HG02870 (cell line): Measurements from ENCODE around the gene MYO16.

ENCODE experiments used
- ATAC-seq: cut with Tn5 transposase; IDR thresholded peaks from one replicate; pipeline ENCODE4 v1.9.1; 2021; ENCODE audit warnings: mild to moderate bottlenecking, moderate library complexity; ENCODE audit not compliant: unreplicated experiment

Gene MYO16

DNA sequence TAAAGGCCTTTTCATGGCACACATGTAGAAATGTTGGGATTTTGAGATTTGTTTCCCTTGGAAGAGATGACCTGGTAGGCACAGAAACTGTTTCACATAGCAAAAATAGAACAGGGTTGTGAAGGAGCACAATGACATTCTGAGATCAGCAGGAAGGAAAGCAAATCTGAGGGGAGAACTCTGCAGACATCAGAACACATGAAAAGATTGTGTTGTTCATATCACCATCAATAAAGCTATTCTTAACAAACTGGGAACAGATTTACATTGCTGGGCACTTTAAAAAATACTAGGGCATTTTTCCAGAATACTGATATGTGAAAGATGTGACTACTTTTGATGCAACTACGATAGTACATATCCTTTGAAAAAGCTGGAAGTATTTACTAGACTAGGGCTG is 481.7 kb downstream of the MYO16 start:
- no peak for ATAC-seq

DNA sequence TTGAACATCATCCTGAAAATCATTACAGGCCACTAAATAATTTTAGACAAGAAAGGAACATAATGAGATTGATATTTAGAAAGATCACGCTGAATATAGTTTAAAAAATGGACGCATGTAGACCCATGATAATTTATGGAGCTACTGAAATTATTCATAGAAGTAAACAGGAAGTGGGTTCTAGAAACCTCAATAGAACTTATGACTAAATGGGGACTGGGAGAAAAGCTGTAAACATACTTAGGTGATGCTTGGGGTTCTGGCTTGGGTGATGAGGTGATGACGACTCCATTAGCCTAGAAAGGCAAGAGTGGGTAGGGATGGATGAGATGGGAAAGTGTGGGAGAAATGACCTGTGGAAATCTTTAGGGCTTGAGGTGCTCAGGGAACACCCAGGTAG is 484.0 kb downstream of the MYO16 start:
- no peak for ATAC-seq

DNA sequence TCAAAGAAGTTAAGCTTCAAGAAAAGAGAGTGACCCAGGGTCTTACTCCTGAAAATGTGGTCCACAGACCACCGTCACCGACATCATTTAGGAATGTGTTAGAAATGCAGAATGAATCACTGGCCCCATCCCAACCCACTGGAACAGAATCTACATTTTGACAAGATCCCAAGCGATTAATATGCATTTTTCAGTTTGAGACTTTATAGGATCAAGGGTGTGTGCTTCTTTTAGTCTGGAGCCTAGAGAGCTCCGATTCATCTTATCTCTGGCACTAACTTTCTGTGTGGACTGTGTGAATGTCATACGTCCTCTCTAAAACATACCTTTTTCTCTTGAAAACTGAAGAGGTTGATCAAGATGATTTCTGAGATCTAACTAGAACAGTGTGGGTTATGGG is 484.8 kb downstream of the MYO16 start:
- no peak for ATAC-seq

DNA sequence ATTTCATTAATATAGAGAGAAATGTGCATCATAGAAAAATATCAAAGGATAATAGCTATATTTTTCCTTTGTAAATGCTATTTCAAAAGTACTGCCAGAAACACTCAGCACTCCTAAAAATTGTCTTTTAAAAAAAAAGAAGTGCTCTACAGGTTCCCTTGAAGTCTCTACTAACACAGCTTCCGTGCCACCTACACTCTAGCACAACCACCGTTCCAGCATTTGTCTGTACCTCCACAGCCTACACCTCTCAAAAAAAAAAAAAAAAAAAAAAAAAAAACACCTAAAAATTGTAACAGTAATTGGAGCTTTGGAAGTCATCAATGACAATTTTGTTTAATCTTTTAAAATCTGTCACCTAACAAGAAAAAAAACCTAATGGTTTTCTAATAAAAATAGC is 485.6 kb downstream of the MYO16 start:
- ATAC-seq, result no peak

DNA sequence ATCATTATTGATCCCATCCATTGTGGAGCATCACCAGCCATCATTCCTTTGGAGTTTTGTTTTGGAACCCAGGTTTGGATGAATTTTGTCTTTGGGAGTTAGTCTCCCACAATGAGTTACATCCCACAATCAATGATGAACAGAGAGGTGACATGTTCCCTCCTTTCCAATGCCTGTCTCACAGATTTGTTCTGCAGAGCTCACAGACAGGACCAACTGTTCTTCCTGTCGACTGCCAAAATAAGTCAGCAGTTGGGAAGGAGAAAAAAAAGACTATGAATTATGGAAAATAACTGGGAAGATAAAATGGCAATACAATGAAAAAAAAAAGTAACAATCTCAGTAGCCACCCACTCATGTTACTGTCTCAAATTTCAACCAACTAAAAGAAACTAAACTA is 489.1 kb downstream of the MYO16 start:
- no peak for ATAC-seq

DNA sequence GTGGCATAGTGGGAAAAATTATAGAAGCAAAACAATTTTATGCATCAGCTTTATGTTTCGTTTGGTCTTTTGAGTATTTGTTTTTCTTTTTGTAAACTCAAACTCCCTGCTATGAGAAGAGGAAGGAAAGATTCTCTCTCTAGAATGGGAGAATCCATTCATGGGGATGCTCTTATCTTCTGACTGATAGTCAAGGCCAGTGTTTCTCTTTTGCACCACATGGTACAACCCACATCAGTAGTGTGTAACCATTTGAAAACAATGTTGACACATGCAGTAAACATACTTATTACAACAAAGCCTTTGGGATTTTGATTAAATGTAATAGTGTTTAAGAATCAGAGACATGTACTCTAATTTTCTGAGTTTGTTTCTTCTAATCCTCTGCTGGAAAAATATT is 490.5 kb downstream of the MYO16 start:
- ATAC-seq, result no peak

DNA sequence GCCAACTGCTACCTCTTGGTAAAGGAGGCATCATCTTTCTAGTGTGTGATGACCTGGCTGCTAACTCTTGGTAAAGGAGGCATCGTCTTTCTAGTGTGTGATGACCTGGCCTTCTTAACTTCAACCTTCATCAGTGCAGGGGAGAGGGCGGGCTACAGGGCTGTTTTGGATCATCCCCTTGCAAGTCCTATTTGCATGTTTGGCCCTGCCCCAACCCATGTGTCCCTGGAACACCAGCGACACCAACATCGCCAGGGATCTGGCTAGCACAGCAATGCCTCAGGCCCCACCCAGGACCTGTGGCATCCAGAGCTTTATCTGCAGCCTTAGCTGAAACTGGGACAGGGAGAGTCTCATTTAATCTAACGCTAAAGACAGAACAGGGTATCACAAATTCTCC is 492.4 kb downstream of the MYO16 start:
- ATAC-seq, result no peak

DNA sequence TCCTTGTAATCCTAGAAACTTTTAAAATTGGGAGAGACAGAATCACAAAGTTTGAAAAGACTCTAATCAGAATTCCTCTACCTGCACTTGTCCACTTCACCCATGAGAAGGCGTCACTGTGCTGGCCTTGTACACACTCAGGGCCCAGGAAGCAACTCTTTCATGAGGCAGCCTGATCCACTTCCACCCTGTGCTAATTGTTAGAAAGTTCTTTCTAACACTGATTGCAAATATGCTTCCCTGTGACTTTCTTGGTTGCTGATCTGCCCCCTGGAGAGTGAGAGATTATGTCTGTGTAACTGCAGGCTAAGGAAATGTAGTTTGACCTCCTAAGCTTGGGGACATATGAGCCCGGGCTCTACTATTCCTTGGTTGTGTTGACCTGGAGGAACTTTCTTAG is 494.6 kb downstream of the MYO16 start:
- no peak for ATAC-seq

DNA sequence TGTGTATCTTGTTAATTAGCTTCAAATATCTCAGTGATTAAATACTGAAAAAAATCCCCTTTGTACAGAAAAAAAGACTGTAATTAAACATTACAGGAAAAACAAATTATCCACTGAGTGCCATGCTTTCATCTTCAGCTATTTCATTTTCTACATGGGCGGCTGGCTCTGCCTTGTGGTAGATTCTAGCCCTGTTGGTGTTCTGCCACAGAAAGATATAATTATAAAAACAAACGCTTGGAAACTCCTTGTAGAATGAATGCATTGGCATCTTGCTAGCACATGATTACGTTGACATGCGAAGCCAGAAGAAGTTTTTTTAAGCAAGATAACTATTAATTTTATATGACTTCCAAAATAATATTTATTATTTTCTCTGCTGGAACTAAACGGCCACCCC is 496.8 kb downstream of the MYO16 start:
- no peak for ATAC-seq

DNA sequence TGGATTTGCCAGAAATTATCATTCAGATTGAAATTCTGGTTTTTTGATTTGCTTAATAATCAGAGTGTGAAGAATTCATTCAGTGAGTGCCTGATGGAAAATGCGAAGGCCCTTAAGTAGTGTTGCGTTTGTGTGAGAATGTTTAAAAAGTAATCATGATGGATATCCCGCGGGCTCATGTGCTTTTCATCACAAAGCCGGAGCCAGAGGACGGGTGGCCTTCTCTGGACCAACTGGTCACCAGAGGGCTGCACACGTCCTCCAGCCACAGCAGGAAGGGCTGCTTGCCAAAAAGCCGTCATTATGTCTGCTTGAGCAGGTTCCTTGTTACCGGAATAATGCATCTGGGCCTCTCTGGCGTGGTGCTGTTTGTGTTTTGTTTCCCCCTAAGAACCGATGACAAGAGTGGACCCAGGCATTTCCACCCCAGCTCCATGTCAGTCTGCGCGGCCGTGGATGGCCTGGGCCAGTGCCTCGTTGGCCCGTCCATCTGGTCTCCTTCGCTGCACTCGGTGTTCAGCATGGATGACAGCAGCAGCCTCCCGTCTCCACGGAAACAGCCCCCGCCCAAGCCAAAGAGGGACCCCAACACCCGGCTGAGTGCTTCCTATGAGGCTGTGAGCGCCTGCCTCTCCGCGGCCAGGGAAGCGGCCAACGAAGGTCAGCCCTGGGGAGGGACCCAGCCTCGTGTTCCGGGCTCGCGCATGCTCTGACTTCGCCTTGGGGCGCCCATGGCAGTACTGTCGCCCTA is 497.7 kb downstream of the MYO16 start:
- no peak for ATAC-seq

DNA sequence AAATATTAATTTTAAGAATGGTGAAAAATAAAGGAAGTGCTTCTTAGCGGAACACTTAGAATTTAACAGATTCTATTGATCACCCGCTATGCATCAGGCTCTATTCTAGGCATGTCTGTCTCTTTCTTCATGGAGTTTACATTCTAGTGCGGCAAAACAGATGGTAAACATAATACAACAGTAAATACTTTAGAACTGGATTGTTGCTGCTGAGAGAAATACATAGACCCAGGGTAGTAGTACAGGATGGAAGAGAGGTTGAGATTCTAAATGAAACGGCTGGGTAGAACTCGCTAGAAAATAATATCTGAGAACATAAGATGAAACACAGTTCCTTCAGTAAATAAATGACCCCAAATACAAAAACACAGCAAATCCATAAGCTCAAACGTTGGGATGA is 498.7 kb downstream of the MYO16 start:
- no peak for ATAC-seq

DNA sequence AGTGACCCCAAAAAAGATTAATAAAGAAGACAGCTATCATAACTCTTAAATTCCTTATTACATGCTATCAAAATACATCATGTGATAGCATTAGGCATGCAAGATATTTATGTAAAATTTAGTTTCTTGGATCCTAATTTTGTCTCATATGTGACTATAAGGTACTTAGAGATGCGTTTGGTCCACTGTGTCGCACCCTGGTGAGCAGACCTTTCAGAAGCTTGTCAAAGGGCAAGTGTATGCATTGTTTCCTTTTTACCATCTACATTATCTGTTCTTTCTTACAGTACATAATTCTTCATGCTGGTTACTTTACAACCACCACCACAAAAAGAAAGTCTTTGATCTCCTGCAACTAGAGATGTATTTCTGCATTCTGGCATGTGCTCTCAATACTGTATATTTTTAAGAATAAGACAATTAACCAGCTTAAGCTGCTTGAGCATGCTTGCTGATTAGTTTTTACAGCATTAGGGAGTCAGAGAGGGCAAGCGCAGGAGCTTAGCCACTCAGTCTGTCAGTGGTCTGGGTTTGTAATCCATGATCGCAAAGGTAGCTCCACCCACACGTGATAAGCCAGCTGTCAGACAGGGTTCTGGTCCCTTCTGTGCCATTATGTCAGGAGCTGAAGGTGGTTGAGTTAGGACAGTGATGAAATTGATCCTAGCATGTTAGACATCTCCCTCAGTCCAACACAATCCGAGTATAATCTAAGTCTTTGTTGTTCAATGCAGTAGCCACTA is 500.9 kb downstream of the MYO16 start:
- ATAC-seq, result no peak

DNA sequence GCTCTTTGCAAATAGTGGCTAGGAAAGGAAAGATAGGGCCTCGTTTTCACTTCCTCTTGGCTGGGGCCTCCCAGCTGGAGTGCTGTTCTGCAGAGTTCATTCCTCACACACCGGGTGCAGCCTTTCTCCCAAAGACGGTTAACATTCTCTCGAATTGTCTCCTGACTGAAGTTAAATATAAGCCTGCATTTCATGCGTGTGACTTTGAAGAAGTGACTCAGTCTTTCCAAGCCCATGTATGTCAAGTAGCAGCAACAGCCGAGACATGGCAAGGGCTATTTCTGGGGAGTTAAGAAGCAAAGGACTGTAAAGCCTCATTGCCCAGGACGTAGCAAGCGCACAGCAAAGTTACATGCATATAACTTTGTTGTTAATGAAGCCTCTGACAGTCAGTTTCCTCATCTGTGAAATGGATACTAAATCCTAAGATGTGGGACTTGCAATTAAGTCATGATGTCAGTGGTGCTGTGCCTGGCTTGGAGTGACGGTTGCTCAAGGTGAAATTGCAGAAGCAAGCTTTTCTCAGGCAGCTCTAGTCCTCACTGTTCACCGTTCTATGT is 502.4 kb downstream of the MYO16 start:
- peak; percentile 82 for ATAC-seq

DNA sequence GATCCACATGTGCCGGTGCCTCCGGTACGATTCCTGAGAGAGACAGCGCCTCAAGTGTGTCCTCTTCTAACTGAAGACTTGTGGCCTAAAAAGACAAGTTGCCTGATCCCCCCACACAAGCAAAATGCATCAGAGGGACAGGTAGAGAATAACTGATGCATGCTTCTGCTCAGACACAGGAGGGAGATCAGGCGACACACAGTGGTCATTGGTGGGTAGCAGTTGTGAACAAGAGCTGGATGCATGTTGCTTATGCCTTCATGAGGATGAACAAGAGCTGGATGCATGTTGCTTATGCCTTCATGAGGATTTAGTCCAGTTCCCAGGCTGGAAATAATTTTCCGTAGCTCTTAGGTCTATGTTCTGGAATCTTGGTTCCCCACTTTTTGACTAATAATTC is 505.6 kb downstream of the MYO16 start:
- ATAC-seq, result no peak

DNA sequence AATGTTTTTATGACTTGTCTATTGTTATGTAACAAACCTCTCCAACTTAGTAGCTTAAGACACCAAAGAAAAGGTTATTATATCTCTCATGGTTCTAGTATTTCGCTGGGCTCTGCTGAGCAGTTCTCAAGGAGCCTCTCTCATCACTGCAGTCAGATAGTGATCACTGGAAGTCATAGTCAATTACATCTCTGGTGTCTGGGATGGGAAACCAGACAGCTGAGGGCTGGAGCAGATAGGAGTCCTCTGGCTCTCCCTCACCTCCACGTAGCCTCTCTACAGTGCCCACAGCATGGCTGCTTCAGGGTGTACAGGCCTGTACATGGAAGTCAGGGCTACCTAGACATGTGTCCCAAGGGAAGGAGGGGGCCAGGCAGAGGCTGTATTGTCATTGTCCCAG is 507.5 kb downstream of the MYO16 start:
- ATAC-seq, result no peak

DNA sequence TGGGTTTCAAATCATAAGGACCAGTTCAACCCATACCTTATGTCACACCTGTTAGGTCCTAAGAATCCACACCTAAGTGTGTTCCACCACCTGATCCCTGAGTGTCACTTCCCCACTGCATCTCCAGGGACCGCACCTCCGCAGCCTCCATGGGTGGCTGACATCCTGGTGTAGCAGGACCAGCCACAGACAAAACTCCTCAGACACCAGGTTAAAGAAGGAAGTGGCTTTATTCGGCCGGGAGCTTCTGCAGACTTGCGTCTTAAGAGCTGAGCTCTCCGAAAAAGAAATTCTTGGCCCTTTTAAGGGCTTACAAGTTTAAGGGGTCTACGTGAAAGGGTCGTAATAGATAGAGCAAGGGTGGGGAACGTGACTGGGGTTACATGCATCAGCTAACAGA is 509.9 kb downstream of the MYO16 start:
- no peak for ATAC-seq

DNA sequence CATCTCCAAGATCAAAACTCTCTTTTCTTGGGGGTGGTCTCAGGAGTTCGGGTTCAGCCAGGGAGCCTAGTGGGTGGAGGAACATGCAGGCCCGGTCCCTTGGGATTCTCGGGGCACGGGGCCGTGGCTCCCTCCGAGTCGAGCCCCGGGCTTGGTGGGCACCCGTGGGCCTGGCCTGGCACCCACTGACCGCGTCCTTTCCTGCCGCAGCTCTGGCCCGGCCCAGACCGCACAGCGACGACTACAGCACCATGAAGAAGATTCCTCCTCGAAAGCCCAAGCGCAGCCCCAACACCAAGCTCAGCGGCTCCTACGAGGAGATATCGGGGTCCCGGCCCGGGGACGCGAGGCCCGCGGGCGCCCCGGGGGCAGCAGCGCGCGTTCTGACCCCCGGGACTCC is 510.6 kb downstream of the MYO16 start:
- no peak for ATAC-seq

DNA sequence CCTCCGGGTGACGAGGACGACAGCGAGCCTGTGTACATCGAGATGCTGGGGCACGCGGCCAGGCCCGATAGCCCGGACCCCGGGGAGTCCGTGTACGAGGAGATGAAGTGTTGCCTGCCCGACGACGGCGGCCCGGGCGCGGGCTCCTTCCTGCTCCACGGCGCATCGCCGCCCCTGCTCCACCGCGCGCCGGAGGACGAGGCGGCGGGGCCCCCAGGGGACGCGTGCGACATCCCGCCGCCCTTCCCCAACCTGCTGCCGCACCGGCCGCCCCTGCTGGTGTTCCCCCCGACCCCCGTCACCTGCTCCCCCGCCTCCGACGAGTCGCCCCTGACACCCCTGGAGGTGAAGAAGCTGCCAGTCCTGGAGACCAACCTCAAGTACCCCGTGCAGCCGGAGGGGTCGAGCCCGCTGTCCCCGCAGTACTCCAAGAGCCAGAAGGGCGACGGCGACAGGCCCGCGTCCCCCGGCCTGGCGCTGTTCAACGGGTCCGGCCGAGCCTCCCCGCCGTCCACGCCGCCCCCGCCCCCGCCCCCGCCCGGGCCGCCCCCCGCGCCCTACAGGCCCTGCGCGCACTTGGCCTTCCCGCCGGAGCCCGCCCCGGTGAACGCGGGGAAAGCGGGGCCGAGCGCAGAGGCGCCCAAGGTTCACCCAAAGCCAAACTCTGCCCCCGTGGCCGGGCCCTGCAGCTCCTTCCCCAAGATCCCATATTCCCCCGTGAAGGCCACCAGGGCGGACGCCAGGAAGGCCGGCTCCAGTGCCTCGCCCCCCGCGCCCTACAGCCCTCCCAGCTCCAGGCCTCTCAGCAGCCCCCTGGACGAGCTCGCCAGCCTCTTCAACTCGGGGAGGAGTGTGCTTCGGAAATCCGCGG is 511.3 kb downstream of the MYO16 start:
- ATAC-seq, result no peak

DNA sequence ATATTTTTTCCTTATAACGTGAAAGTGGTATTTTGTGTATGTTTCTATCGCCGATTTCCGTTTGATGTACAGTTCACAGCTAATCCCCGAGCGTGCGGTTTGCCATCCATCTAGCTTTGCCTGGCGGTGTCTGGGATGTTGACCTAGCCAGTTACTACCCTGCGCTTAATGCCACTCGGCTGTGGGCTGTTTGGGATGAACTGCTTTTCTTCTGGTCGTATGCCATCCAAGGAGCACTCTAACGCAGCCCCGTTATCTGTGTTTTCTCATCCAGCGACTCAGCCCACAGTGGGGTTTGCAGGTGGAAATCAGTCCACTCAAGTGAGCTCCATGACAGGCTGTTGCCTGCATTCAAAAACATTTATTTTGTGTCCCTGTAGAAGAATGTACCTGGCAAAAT is 512.3 kb downstream of the MYO16 start:
- no peak for ATAC-seq

DNA sequence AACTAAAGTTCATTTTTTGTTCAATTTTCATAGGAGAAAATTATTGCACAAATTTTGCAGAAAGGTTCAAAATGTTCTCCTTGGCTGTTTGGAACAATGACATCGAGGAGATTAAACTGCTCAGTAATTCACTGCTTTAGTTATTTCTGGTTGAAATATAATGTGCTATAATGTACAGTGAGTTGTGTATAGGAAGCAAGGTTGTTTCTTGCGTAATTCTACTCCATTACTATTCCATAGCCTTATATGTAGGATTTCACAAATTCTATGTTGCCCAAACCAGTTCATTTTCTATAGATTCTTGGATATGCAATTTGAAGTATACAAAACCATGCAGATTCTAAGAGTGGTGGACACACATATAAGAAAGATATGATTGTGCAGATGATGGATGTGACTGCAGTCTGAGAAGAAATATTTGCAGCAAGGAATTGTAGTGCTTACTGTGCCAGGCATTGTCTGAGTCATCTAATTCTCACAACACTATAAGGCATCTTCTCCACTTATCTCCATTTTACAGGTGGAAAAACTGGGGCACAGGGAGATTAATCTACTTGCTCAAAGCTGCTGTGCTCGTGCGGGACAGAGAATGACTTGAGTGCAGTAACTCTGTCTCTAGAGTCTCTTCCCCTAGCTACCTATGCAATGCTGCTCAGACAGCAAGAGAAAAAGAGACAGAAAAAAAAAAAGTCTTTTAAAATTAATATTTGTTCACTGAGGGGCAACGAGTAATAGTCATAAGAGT is 515.5 kb downstream of the MYO16 start:
- ATAC-seq, result no peak

DNA sequence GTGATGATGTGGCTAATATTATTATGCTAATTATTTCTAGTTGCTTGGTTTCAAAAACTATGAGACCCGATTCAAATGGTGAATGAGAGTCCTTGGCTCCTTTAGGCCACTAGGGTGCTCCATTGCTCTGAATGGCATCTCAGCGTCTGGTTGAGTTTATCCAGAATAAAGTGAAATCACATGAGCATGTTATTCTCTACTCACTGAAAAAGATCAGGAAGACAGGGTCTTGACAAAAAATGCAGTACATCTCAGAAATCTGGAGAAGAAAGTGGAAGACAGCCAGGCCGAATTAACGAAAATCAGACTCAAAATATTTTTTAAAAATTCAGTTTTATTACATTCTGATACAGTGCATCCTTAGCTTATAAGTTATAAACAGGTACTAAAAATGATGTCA is 516.2 kb downstream of the MYO16 start:
- ATAC-seq, result peak; percentile 93
